ENCODE measurements around the gene PGAP6.
"Not testable (repeated sequence)": the region's sequence is repeated elsewhere in the genome, so short reads cannot be mapped to it uniquely, and the experiment has no call there.

GRCh38 chr16:362702-362999, 19.1 kb downstream of the PGAP6 start:
- not testable (repeated sequence) for TF ChIP-seq POLR2A (IDR thresholded peaks at IDR 0.05; ENCODE audit: low read depth)
- TF ChIP-seq, protein P1, sequence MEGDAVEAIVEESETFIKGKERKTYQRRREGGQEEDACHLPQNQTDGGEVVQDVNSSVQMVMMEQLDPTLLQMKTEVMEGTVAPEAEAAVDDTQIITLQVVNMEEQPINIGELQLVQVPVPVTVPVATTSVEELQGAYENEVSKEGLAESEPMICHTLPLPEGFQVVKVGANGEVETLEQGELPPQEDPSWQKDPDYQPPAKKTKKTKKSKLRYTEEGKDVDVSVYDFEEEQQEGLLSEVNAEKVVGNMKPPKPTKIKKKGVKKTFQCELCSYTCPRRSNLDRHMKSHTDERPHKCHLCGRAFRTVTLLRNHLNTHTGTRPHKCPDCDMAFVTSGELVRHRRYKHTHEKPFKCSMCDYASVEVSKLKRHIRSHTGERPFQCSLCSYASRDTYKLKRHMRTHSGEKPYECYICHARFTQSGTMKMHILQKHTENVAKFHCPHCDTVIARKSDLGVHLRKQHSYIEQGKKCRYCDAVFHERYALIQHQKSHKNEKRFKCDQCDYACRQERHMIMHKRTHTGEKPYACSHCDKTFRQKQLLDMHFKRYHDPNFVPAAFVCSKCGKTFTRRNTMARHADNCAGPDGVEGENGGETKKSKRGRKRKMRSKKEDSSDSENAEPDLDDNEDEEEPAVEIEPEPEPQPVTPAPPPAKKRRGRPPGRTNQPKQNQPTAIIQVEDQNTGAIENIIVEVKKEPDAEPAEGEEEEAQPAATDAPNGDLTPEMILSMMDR (IDR thresholded peaks at IDR 0.05) = not testable (repeated sequence)

Measured in esophagus muscularis mucosa (tissue), 3 donors.